Fibroblast of peridontal ligament (primary cell): ENCODE measurements around the gene LZTS3.

Source experiments
- DNase-seq: peaks from one replicate; pipeline ENCODE4 v3.0.0-alpha.2; 2010; ENCODE audit errors: extremely low read depth

Gene LZTS3

GRCh38 chr20:3167738-3168078 is 5.6 kb downstream of the LZTS3 start:
- DNase-seq, result no peak

GRCh38 chr20:3166913-3167342 is 6.4 kb downstream of the LZTS3 start:
- DNase-seq, result no peak

DNA sequence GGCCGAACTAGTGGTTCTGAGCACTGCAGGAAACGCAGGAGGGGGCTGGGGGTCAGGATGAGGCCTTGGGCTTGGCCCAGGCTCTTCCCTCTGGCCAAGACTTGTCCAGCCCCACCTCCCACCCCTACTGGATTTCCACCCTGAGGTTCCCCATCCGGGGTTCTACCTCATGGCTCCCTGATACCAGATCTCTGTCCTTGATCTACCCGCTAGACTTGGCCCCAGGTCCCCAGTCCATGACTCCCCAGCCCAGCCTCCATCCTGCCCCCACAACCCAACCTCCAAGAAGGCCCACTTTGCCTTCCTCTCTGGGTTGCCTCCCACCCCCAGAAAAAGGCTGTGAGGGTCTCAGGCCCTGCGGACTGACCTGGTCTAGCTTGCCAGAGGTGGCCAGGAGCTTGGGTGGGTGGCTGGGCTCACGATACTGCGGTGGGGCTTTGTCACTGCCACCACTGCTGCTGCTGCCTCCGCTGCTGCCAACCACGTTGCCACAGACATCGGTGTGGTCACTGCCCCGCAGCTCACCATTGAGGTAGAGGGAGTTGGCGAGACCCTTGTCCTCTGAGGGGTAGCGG is 6.9 kb downstream of the LZTS3 start:
- no peak for DNase-seq

GRCh38 chr20:3165473-3166337 is 7.6 kb downstream of the LZTS3 start:
- no peak for DNase-seq

- no peak for DNase-seq
Measured at GRCh38 chr20:3164763-3165410, 8.5 kb downstream of the LZTS3 start.

DNA sequence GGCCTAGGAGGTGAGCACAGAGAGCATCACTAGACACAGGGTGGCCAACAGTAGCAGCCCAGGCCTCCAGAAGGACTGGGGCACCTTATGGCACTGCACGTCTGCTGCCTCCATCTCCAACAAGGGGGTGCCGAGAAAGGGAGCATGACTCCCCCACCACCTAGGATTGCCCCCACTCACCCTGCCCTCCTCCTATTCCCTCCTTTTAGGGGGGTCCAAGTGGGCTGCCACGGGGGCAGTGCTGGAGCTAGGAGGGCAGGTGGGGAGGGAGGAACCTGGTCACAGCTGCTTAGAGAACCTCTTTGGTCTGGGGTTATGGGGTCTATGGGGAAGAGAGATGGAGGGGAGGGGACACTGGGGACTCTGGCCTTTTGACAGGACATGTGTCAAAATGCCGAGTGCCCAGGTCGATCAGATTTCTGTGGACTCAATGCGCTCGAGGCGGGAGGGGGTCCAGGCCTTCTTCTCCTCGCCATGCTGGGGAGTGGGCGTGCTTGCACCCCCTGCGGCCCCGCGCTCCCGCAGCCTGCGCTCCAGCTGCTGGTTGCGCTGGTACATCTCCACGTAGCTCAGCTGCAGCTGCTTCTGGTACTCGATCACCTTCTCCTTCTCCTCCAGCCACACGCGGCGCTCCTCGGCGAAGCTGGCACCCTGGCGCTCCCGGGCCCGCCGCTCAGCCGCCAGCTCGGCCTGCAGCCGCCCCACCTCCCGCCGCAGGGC is 9.1 kb downstream of the LZTS3 start:
- no peak for DNase-seq

- no peak for DNase-seq
Measured at GRCh38 chr20:3163099-3164042, 10.0 kb downstream of the LZTS3 start.

GRCh38 chr20:3162080-3162611 is 11.2 kb downstream of the LZTS3 start:
- no peak for DNase-seq

DNA sequence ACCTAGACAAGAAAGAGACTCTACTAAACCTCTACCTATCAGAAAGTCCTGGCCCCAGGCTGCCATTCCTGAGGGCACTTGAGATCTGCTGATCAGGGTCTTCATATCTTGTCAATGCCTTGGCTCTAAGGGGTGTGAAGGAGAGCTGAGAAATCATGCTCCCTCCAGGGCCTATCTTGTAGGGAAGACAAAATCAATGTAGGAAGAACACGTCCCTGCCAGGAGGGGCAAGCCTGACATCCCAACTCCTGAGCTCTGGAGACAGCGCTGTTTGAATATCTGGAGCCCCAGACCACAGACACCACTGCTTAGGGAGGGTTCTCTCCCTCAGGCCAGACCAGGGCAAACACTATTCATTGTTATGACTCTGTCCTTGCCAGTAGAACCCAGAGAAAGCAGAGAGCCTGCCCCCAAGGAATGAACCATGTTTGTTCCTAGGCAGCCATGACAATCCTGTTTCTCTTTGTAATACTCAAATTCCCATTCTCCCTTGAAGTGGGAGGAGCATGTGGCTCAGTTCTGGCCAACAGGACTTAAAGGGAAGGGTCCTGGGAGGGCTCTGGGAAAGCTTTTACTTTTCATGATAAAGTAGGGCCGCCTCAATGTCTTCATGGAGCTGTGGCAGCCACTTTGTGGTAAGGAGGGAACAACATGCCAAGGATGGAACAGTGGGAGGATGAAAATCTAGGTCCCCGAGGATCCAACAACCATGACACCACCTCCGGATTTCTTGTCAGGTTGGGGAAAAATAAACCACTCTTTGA is 11.9 kb downstream of the LZTS3 start:
- DNase-seq, result no peak

- no peak for DNase-seq
Measured at GRCh38 chr20:3160418-3160817, 12.9 kb downstream of the LZTS3 start.

GRCh38 chr20:3158968-3159431 is 14.3 kb downstream of the LZTS3 start:
- peak; percentile 33 for DNase-seq

- no peak for DNase-seq
Measured at GRCh38 chr20:3157817-3158216, 15.5 kb downstream of the LZTS3 start.

- no peak for DNase-seq
Measured at GRCh38 chr20:3156811-3157619, 16.3 kb downstream of the LZTS3 start.

- DNase-seq, result peak; percentile 26
Measured at GRCh38 chr20:3152057-3152644, 21.2 kb downstream of the LZTS3 start.

- no peak for DNase-seq
Measured at GRCh38 chr20:3150908-3151307, 22.4 kb downstream of the LZTS3 start.

- no peak for DNase-seq
Measured at GRCh38 chr20:3146732-3147341, 26.5 kb downstream of the LZTS3 start.

GRCh38 chr20:3141757-3142156 is 31.6 kb downstream of the LZTS3 start:
- no peak for DNase-seq

DNA sequence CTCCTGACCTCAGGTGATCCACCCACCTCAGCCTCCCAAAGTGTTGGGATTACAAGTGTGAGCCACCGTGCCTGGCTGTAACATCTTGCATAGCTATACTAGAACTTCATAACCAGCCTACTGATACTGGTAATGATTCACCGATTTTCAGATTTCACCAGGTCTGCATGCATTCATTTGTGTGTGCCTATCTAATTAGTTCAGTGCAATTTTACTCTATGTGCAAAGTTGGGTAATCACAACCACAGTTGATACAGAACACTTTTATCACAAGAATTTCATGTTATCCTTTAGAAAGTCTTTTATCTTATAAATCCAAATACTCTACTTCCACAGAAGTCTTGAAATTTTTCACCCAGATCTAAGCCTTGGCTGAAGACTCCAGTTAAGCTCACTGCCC is 35.9 kb downstream of the LZTS3 start:
- DNase-seq, result no peak
